Ascending aorta (tissue), 2 donors: Measurements from ENCODE around the gene MFAP4. TPM values are rescaled to one million over a fixed set of nuclear protein-coding genes. Genes with fewer than 3 reads are reported as not detected.

Source experiments
- DNase-seq, 2 donors: peaks; one replicate each; pipeline ENCODE4 v3.0.0-alpha.2; 2019; ENCODE audit warnings: low spot score in 2 of 2
- H3K27ac ChIP-seq, 2 donors: fragments of 200-600 bp; sonication (generic); one replicate each; pipeline ENCODE4 v1.5.1; 2016 to 2017; ENCODE audit warnings: mild to moderate bottlenecking in 1 of 2
- H3K27me3 ChIP-seq: fragments of 200-600 bp; sonication (generic); one replicate; pipeline ENCODE4 v1.5.1; 2017
- H3K36me3 ChIP-seq, 2 donors: fragments of 200-600 bp; sonication (generic); one replicate each; pipeline ENCODE4 v1.5.1; 2016
- H3K4me1 ChIP-seq, 2 donors: fragments of 200-600 bp; sonication (generic); one replicate each; pipeline ENCODE4 v1.5.1; 2016 to 2017; ENCODE audit warnings: mild to moderate bottlenecking in 1 of 2
- H3K4me3 ChIP-seq, 2 donors: fragments of 200-600 bp; sonication (generic); one replicate each; pipeline ENCODE4 v1.5.1; 2016 to 2017; ENCODE audit warnings: mild to moderate bottlenecking in 1 of 2
- H3K9me3 ChIP-seq, 2 donors: fragments of 200-600 bp; sonication (generic); one replicate each; pipeline ENCODE4 v1.5.1; 2016
- CTCF ChIP-seq, 3 experiments: fragments of 200-600 bp in 2 of 3; fragments of 450-650 bp in 1 of 3; sonication (generic) in 2 of 3; IDR thresholded peaks; one replicate each; pipeline ENCODE4 v1.5.1; 2016 to 2019; ENCODE audit warnings: antibody characterized with exemption in 3 of 3, mild to moderate bottlenecking in 1 of 3, moderate library complexity in 1 of 3
- intact Hi-C: fragments of 100-400 bp; cut with DNase I; formaldehyde crosslinking; loops from one replicate; pipeline ENCODE4 v1.15.1; 2023
- total RNA-seq: library from RNA; depleted of rRNA; stranded (reverse); fragments of >200 nt; gene quantifications from one replicate; pipeline ENCODE4 v1.1.0, GENCODE V29; 2016

Gene MFAP4
- total RNA-seq, 1 donor from 2014 or later = 280 TPM

GRCh38 chr17:19392303-19392702 is 5.3 kb upstream of the MFAP4 start:
- Histone ChIP-seq H3K4me1 (peaks cover 19 to 52% of the 10 kb centered on the region in 2 donors), H3K4me3 (no peak overlapping the region), H3K36me3 (no peaks in the 10 kb centered on the region), H3K27me3 (no peaks in the 10 kb centered on the region), H3K9me3 (no peaks in the 10 kb centered on the region), H3K27ac (peak overlapping the region; percentile 96 to 98)
- intact Hi-C loops = no loop called here
- DNase-seq = no peak
- no peak for TF ChIP-seq CTCF (IDR thresholded peaks at IDR 0.05)

- Histone ChIP-seq H3K27ac (peak overlapping the region; percentile 96 to 98), H3K27me3 (no peaks in the 10 kb centered on the region), H3K36me3 (no peaks in the 10 kb centered on the region), H3K4me3 (no peak overlapping the region), H3K4me1 (peaks cover 20 to 56% of the 10 kb centered on the region in 2 donors), H3K9me3 (no peaks in the 10 kb centered on the region)
- DNase-seq = no peak
- intact Hi-C loops = no loop called here
- no peak for TF ChIP-seq CTCF (IDR thresholded peaks at IDR 0.05)
Measured at GRCh38 chr17:19391432-19391831, 4.4 kb upstream of the MFAP4 start.

GRCh38 chr17:19390951-19391350 is 4.0 kb upstream of the MFAP4 start:
- H3K36me3 ChIP-seq = no peaks in the 10 kb centered on the region
- peaks cover 20 to 61% of the 10 kb centered on the region in 2 donors for H3K4me1 ChIP-seq
- DNase-seq = no peak
- H3K9me3 ChIP-seq = no peaks in the 10 kb centered on the region
- intact Hi-C loops = no loop called here
- H3K27me3 ChIP-seq = no peaks in the 10 kb centered on the region
- no peak overlapping the region for H3K4me3 ChIP-seq
- peak overlapping the region; percentile 96 to 98 for H3K27ac ChIP-seq
- TF ChIP-seq CTCF (IDR thresholded peaks at IDR 0.05) = no peak

- Histone ChIP-seq H3K9me3 (no peaks in the 10 kb centered on the region), H3K36me3 (no peaks in the 10 kb centered on the region), H3K4me1 (peaks cover 20 to 77% of the 10 kb centered on the region in 2 donors), H3K27me3 (no peaks in the 10 kb centered on the region), H3K4me3 (no peak overlapping the region), H3K27ac (peak overlapping the region; percentile 96 to 98)
- intact Hi-C loops = no loop called here
- no peak for DNase-seq
- TF ChIP-seq CTCF (IDR thresholded peaks at IDR 0.05) = no peak
Measured at GRCh38 chr17:19388791-19389785, 2.1 kb upstream of the MFAP4 start.

- no peak for DNase-seq
- Histone ChIP-seq H3K27ac (peak overlapping the region; percentile 96 to 98), H3K27me3 (no peaks in the 10 kb centered on the region), H3K9me3 (no peaks in the 10 kb centered on the region), H3K4me1 (peaks cover 20 to 87% of the 10 kb centered on the region in 2 donors), H3K4me3 (peak overlapping the region in 1 of 2 donors; percentile 60), H3K36me3 (peaks cover 8 to 10% of the 10 kb centered on the region in 2 donors)
- intact Hi-C loops = no loop called here
- TF ChIP-seq CTCF (IDR thresholded peaks at IDR 0.05) = no peak
Measured at GRCh38 chr17:19387921-19388521, 1.0 kb upstream of the MFAP4 start.
